Non-pigmented ciliary epithelial cell (primary cell): Measurements from ENCODE around the gene MAGI2.

Experiments used
- DNase-seq: peaks from one replicate; pipeline ENCODE4 v3.0.0-alpha.2; 2010; ENCODE audit warnings: low read depth

The MAGI2 gene

DNA sequence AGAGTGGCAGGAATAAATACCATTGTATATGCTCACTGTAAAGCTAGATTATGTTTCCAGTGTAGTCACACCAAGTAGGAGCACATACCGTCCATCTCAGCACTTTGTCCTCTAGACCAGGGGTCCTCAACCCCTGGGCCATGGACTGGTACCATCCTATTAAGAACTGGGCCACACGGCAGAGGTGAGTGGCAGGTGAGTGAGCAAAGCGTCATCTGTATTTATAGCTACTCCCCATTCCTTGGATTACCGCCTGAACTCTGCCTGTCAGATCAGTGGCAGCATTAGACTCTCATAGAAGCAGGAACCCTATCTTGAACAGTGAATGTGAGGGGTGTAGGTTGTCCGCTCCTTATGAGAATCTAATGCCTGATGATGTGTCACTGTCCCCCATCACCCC lies 735.3 kb downstream of the MAGI2 start:
- DNase-seq, result no peak

DNA sequence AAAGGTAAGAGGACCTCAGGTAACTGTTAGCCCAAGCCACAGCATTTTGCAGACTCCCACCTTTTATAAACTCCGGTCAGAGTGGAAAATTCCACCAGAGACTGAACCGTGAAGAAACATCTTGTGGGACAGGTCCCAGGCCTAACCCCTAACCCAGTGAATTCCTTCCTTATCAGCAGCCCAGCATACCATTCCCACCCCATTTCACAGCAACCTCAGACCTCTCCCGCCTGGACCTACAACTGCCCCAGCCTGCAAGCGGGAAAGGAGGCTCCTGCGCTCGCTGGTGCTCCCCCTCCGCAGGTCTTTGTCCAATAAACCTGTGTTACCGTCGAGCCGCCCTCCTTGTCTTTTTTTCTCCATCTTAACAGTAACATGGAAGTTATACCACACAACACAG lies 736.6 kb downstream of the MAGI2 start:
- DNase-seq, result no peak

GRCh38 chr7:78714356-78714755 lies 739.1 kb downstream of the MAGI2 start:
- DNase-seq, result no peak

GRCh38 chr7:78712111-78712510 lies 741.4 kb downstream of the MAGI2 start:
- DNase-seq, result no peak

DNA sequence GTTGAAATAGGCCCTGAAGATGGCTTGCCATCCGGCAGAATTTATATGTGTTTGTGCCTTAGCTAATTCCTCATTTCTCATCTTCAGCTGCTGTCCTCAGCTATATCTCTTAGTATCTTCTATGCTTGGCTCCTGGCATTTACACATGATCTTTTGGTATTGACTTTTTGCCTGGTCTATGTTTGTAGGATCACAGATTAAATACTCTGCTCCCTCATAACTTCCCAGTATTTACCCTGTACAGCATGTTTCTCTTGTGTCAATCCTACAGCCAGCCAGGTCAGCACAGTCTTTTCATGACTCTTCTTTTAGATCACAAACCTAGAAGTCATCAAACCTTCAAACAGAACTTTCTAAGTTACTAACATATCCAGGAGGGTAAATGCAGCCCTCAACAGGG lies 743.8 kb downstream of the MAGI2 start:
- DNase-seq, result no peak

GRCh38 chr7:78704504-78704903 lies 749.0 kb downstream of the MAGI2 start:
- DNase-seq, result no peak

DNA sequence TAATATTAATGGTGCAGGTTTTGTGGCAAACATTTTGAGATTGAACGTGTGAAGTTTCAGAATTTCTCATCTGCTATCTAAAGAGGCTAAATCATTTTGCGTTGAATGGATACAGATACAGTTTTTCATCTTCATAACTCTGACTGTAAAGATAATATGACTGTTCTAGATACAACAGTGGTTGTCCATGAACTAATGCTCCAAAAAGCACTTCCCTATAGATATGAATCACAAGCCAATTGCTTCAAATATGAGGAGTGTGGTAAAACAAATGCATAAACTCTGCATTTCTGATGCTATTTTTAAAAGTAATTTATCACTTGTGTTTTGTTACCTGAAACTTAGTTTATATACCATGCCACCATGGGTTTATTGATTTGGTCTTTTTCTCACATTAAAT lies 750.1 kb downstream of the MAGI2 start:
- no peak for DNase-seq

DNA sequence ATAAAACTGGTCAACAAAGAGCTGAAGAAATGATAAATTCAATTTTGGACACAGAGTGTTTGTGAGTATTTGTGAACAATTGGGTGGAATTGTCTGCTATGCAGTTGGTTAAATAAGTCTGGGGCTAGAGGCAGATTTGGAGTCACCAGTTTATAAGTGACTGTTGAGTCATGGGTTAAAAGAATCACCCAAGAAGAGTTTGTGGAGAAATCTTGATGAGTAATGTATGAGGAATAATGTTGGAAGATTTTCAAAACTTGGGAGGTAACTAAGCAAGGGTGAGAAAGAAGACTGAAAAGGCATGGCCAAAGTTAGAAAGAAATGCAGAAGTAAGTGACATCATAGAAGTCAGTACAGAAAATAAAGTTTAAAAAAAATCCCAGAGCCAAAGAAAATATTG lies 750.7 kb downstream of the MAGI2 start:
- peak; percentile 68 for DNase-seq

- no peak for DNase-seq
Observed at GRCh38 chr7:78695826-78696225, 757.6 kb downstream of the MAGI2 start.

DNA sequence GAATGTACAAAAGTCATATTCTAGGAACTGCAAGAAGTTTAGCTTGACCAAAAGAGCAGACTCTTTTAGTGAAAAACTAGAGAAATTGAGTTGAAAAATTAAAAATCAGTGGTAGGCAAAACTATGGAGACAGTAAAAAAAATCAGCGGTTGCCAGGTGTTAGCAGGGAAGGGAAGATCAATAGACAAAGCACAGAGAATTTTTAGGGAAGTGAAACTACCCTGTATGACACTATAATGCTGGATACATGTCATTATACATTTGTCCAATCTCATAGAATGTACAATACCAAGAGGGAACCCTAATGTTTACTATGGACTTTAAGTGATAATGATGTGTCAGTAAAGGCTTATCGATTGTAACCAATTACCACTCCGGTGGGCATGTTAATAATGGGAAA lies 761.9 kb downstream of the MAGI2 start:
- no peak for DNase-seq

DNA sequence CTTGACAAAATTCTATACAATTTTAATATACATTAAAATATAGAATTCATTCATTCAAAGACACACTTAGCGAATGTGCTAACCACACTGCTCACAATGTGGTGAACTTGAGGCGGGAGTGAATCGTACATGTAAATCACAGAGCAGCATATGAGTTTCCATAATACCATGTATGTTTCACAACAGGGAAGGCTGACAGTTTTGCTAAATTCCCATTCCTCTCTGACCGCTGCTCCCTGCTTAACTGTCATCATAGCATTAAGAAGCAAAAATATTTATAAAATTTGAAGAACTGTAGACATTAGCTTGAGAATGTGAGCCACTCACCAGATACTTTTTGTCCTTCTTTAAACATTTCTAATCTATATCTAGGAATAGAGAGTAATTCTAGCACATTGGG lies 763.3 kb downstream of the MAGI2 start:
- DNase-seq, result no peak

GRCh38 chr7:78688376-78688775 lies 765.1 kb downstream of the MAGI2 start:
- no peak for DNase-seq

GRCh38 chr7:78686189-78686588 lies 767.3 kb downstream of the MAGI2 start:
- DNase-seq, result no peak

- no peak for DNase-seq
Observed at GRCh38 chr7:78684201-78684600, 769.3 kb downstream of the MAGI2 start.

GRCh38 chr7:78683566-78683965 lies 769.9 kb downstream of the MAGI2 start:
- DNase-seq, result no peak

DNA sequence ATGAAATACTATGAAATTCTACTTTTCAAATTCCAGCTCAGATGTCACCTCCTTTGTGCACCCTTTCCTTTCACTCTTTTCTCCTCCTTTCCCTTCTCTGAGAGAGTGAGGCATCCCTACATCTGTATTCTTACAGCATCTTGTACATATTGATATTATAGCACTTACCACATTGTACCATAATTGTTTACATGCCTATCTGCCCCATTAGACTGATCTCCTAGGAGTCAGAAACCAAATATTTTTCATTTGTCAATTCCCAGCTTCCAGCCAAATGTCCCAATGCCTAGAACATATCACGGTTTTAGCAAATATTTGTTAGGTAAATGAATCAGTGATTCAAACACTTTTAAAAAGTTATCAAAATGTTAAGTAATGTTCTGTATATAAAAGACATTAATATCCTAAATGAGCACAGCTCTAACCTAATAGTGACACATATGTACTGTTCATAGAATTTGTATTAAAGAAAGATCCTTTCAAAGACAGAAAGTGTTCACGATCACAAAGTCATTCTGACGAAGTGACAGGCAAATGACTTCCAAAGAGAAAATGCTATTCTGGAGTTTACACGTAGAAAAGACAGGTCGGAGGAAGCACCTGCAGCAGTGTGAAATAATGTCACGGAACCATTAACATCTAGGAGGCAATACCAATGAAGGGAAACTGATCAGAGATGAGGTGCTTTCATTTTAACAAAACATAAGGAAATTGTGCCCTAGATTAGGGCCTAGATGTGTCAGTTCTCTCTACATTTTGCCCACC lies 774.2 kb downstream of the MAGI2 start:
- no peak for DNase-seq

GRCh38 chr7:78677391-78677790 lies 776.1 kb downstream of the MAGI2 start:
- DNase-seq, result no peak

DNA sequence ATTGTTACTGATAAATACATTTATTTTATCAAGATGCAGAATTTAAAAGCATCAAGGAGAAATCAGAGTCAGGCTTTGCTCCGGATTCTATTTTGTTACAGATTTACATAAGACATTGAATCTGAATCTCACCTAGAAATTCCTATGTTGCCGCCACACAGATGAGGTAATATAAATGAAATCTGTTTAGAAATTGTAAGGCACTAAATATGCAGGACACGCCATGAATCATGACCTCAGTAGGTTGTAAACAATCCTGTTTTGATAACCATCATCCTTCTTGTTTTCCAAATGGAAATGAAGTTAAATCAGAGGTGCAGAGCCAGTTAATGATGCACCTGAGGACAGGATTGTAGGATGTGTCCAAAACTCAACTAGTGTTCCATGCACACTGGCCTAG lies 778.0 kb downstream of the MAGI2 start:
- no peak for DNase-seq

- no peak for DNase-seq
Observed at GRCh38 chr7:78673272-78673671, 780.2 kb downstream of the MAGI2 start.

DNA sequence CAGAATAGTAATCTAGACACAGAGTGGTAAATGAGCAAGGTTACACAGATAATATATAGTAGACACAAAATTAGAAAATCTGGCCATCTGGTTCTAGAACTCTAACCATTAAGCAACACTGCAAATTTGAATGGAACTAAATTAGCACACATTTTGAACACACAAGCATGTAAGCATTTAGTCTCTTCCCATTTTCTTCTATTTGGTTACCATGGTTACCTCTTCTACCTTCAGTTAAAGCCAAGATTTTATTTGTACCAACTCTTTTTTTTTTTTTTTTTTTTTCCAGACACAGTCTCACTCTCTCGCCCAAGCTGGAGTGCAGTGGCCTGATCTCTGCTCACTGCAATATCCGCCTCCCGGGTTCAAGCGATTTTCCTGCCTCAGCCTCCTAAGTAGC lies 790.5 kb downstream of the MAGI2 start:
- DNase-seq, result no peak

DNA sequence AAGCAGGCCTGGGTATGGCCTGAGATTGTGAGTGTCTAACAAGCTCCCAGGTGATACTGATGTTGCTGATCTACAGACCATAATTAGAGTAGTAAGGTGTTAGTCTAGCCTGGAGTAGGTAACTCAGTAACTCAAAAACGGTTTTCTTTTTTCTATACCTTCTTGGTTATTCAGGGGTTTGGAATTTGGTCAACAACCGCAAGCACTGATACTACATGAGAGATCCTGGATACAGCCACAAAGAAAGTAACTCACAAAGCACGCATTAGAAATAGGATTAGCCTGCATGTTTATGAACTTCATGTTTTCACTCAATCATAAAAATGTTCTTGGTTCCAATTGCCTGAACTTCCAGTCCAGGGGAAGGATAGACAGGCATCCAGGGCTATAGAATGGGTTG lies 803.5 kb downstream of the MAGI2 start:
- no peak for DNase-seq

DNA sequence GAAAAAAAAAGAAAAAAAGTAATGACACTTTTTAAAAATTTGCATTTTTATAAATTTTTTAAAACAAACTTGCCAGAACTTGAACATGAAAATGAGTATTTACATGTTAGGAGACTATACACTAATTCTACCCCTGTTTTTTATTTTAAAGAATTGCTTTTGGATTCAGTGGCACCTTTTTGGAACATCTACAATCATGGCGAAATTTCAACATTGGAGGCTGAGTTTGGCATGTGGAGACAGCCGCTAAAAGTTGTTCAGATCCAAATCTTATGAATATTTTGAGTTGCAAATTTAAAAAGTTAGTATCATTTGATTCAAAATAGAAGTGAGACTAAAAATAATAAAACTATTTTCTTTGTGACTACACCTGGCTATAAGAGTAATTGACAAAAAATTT lies 804.2 kb downstream of the MAGI2 start:
- DNase-seq, result no peak

GRCh38 chr7:78642751-78643150 lies 810.7 kb downstream of the MAGI2 start:
- DNase-seq, result no peak

GRCh38 chr7:78638364-78638763 lies 815.1 kb downstream of the MAGI2 start:
- no peak for DNase-seq

- no peak for DNase-seq
Observed at GRCh38 chr7:78636727-78637126, 816.7 kb downstream of the MAGI2 start.
